HG03439 (cell line): ENCODE results near the gene ZNF547.
A peak's percentile ranks its signal among the peaks of the same experiment; 100 is the strongest.

Source experiments
- ATAC-seq: cut with Tn5 transposase; IDR thresholded peaks from one replicate; pipeline ENCODE4 v1.9.1; 2021; ENCODE audit warnings: mild to moderate bottlenecking, moderate library complexity; ENCODE audit not compliant: unreplicated experiment

The ZNF547 gene

GRCh38 chr19:57362997-57363687 lies at the start of gene ZNF547, which contains the start of gene TRAPPC2B:
TSS of gene ZNF547 (plus strand) at chr19:57363551. CDS start at chr19:57368556, 5,005 bp downstream.
TSS of gene TRAPPC2B (plus strand) at chr19:57363551. CDS start at chr19:57364834, 1,283 bp downstream.
- ATAC-seq = peak; percentile 98

DNA sequence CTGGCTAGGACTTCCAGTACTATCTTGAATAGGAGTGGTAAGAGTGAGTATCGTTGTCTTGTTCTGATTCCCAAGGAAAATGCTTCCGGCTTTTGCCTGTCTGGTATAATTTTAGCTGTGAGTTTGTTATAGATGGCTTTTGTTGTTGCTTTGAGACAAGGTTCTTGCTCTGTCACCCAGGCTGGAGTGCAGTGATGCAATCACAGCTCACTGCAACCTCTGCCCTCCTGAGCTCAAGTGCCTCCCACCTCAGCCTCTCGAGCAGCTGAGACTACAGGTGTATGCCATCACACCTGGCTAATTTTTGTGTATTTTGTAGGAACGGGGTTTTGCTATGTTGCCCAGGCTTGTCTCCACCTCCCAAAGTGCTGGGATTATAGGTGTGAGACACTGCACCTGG lies 49.2 kb upstream of the ZNF547 start:
- no peak for ATAC-seq

GRCh38 chr19:57317503-57317902 lies 45.8 kb upstream of the ZNF547 start:
- ATAC-seq = no peak

- no peak for ATAC-seq
Observed at GRCh38 chr19:57319869-57320179, 43.5 kb upstream of the ZNF547 start.

GRCh38 chr19:57320180-57321084 lies 42.9 kb upstream of the ZNF547 start, which contains the start of gene ZNF543:
TSS of gene ZNF543 (plus strand) at chr19:57320472. CDS start at chr19:57320854, 382 bp downstream.
- ATAC-seq = peak; percentile 98

DNA sequence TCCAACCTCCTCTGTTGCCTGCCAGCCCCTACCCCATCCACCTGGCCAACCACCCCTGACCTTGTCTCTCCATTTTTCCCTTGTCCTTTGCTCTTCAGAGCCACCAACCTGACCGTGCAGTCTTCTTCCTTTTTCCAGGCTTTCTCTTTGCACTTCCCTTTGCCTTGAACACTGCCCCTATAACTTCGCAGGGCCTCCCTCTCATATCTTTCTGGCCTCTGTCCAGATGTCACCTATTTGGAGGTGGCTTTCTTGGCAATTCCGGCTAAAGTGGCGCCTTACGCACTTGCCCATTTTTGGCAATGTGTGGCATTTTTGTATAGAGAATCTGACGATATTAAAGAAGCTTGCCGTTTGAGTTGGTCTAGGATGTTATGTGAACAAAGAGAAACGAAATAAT lies 42.2 kb upstream of the ZNF547 start:
- no peak for ATAC-seq

DNA sequence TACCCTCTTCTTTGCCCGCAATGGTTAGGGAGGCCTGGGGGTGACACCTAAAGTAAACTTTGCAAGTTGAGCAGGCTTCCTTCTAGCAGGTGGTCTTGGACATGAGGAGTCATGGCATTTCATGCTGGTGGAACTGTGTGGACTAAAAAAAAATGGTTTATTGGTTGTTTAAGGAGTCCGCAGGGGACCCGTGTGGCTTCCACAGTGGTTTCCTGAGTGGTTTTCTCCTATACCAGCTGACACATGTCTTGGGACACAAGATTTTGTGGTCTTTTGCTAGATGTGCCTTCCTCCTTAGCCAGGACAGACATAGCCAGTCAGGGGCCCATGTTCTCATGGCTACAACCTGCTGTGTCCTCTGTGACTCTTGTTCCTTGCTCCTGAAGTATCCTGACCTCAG lies 41.6 kb upstream of the ZNF547 start:
- no peak for ATAC-seq

GRCh38 chr19:57324992-57325391 lies 38.4 kb upstream of the ZNF547 start:
- ATAC-seq = no peak

DNA sequence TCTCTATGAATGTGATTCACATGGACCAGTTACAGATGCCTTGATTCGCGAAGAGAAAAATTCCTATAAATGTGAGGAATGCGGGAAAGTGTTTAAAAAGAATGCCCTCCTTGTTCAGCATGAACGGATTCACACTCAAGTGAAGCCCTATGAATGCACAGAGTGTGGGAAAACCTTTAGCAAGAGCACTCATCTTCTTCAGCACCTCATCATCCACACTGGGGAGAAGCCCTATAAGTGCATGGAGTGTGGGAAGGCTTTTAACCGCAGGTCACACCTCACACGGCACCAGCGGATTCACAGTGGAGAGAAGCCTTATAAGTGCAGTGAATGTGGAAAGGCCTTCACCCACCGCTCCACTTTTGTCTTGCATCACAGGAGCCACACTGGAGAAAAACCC lies 35.4 kb upstream of the ZNF547 start:
- no peak for ATAC-seq

GRCh38 chr19:57334191-57334590 lies 29.2 kb upstream of the ZNF547 start:
- ATAC-seq = no peak

DNA sequence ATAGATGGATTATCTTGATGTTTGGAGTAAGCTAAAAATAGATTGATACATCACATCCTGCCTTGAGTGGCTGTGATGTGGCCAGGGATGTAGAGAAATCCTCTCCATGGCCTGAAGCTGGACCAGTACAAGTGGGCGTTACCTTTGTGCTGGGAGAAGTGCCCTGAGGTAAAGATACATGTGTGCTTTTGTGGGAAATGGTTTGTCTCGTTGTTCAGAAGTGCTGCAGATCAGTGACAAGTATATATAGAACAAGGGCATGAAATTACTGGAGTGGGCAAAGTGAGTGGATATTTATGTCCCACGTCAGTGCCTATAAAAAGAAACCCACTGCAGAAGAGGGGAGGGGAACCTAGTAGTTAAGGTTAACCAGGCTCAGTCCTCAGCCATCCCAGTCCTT lies 24.5 kb upstream of the ZNF547 start:
- ATAC-seq = no peak

DNA sequence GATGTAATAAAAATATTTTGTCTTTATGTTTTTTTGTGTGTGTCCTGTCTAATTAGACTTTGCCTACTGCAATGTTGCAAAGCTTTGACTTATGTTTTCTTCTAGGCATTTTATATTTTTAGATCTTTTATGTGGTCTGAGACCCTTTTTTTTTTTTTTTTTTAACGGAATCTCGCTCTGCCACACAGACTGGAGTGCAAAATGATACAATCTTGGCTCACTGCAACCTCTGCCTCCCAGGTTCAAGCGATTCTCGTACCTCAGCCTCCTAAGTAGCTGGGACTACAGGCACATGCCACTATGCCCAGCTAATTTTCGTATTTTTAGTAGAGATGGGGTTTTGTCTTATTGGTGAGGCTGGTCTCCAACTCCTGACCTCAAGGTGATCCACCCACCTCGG lies 20.8 kb upstream of the ZNF547 start:
- no peak for ATAC-seq

DNA sequence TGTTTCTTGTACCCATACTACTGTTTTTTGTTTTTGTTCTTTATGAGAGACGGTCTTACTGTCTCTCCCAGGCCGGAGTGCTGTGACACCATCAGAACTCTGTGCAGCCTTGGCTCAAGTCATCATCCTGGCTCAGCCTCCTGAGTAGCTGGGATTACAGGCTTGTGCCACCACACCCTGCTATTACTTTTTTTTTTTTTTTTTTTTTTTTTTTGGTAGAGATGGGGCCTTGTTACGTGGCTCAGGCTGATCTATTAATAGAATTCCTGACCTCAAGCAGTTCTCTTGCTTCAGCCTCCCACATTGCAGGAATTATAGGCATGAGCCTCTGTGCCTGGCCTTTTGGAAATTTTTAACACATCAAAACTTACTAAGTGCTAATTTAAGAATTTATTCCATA lies 15.2 kb upstream of the ZNF547 start:
- no peak for ATAC-seq

GRCh38 chr19:57350877-57351805 lies 12.2 kb upstream of the ZNF547 start, which contains the start of gene ZNF304:
TSS of gene ZNF304 (plus strand) at chr19:57351271. CDS start at chr19:57351665, 394 bp downstream.
- ATAC-seq = peak; percentile 93

GRCh38 chr19:57351867-57352266 lies 11.5 kb upstream of the ZNF547 start:
- no peak for ATAC-seq

DNA sequence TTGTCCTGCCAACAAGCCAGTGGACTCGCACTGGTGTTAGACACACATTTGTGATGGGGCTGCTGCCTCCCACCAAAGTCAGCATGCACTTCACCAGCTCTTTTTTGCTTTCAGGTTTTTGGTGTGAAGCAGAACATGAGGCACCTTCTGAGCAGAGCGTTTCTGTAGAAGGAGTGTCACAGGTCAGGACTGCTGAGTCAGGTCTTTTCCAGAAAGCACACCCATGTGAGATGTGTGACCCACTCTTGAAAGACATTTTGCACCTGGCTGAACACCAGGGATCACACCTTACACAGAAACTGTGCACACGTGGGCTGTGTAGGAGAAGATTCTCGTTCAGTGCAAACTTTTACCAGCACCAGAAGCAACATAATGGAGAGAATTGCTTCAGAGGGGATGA lies 7.4 kb upstream of the ZNF547 start:
- ATAC-seq = no peak

DNA sequence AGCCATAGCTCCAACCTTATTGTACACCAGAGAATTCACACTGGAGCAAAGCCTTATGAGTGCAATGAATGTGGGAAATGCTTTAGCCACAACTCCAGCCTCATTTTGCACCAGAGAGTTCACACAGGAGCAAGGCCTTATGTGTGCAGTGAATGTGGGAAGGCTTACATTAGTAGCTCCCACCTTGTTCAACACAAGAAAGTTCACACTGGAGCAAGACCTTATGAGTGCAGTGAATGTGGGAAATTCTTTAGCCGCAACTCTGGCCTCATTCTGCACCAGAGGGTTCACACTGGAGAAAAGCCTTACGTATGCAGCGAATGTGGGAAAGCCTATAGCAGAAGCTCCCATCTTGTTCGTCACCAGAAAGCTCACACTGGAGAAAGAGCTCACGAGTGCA lies 5.9 kb upstream of the ZNF547 start:
- no peak for ATAC-seq

DNA sequence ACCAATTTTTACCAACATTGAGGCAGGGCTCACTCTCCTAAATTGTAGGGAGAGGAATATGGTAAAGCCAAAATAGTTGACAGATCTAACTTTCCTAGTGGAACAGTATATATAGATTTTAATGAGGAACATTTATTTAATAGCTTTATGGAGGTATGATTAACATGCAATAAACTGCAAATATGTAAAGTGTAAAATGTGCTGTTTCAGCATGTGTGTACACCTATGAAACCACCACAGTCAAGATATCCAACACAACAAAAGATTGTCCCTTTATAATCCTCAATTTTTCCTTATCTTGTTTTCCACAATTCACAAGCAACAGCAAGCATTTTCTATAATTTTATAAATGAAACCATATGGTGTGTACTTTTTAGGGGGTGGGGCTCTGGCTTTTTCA lies 4.1 kb upstream of the ZNF547 start:
- no peak for ATAC-seq

DNA sequence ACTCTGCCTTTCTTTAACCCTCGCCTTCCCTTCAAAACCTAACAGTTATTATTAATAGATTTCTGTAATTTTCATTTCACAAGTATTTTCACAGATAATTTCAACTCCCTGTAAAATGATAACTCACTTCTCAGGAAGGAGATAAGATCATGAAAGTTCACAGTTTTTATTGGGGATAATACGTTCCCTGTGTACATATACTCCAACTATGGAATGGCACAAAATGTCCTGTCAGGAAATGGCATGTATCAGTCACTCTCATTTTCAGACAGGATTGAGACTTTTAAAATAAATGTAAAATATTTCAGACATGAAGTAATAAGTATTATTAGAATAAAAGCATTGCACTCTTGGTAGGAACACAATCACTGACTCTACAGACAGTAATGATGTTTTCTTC lies 932 bp upstream of the ZNF547 start:
- no peak for ATAC-seq

GRCh38 chr19:57363688-57364181 lies 384 bp downstream of the ZNF547 start:
- no peak for ATAC-seq

GRCh38 chr19:57366776-57367175 lies 3.4 kb downstream of the ZNF547 start:
- ATAC-seq = no peak
